OCI-LY3 (cell line): Measurements from ENCODE around the gene OCIAD1.

Experiments used
- H2AFZ ChIP-seq: fragments of 200-600, 300-600 bp; shearing (Covaris generic); 2 replicates; pipeline ENCODE4 v1.6.0; 2014; ENCODE audit warnings: antibody characterized with exemption, low read depth, low read length
- H3K27ac ChIP-seq: fragments of 200-600, 300-600 bp; sonication (generic); 2 replicates; pipeline ENCODE4 v1.5.1; 2014; ENCODE audit warnings: mild to moderate bottlenecking, low read length, moderate library complexity, mixed read lengths
- H3K27me3 ChIP-seq: fragments of 200-600, 300-600 bp; sonication (generic); 2 replicates; pipeline ENCODE4 v1.6.1; 2014; ENCODE audit warnings: low read depth, low read length, mixed read lengths
- H3K36me3 ChIP-seq: fragments of 200-600, 300-600 bp; sonication (generic); replicated peaks from 2 replicates; pipeline ENCODE3; 2014; ENCODE audit warnings: low read depth, low read length, mixed read lengths
- H3K4me1 ChIP-seq: fragments of 300-600, 200-600 bp; sonication (generic); 2 replicates; pipeline ENCODE4 v1.6.1; 2014; ENCODE audit warnings: low read length, mixed read lengths
- H3K4me2 ChIP-seq: fragments of 200-600, 300-600 bp; sonication (generic); 2 replicates; pipeline ENCODE4 v1.6.1; 2014; ENCODE audit warnings: low read length, mixed read lengths
- H3K4me3 ChIP-seq: fragments of 300-600, 200-600 bp; sonication (generic); 2 replicates; pipeline ENCODE4 v1.5.1; 2014; ENCODE audit warnings: antibody characterized with exemption, mild to moderate bottlenecking, low read length, moderate library complexity
- H3K79me2 ChIP-seq: fragments of 300-600, 200-600 bp; shearing (Covaris generic); 2 replicates; pipeline ENCODE4 v1.6.1; 2014; ENCODE audit warnings: mild to moderate bottlenecking, low read length, mixed read lengths
- H3K9ac ChIP-seq: fragments of 300-600, 200-600 bp; shearing (Covaris generic); 2 replicates; pipeline ENCODE4 v1.6.0; 2014; ENCODE audit warnings: mild to moderate bottlenecking, low read length, moderate library complexity
- H3K9me3 ChIP-seq: fragments of 200-600, 300-600 bp; shearing (Covaris generic); 2 replicates; pipeline ENCODE4 v1.6.1; 2014; ENCODE audit warnings: low read length, mixed read lengths; ENCODE audit not compliant: insufficient read depth
- H4K20me1 ChIP-seq: fragments of 200-600, 300-600 bp; sonication (generic); 2 replicates; pipeline ENCODE4 v1.6.1; 2016; ENCODE audit warnings: low read length, mixed read lengths; ENCODE audit not compliant: insufficient read depth
- EZH2phosphoT487 ChIP-seq: fragments of 200-600 bp; shearing (Covaris generic); IDR thresholded peaks from 2 replicates; pipeline ENCODE4 v1.6.1; 2018; ENCODE audit warnings: antibody characterized with exemption, mixed run types, low read depth
- TF ChIP-seq, protein P1 (sequence below): fragments of 200-600, 300-600 bp; sonication (generic); IDR thresholded peaks from 2 replicates; pipeline ENCODE4 v1.5.1; 2014; ENCODE audit warnings: antibody characterized with exemption, low read length, low read depth

The OCIAD1 gene

DNA sequence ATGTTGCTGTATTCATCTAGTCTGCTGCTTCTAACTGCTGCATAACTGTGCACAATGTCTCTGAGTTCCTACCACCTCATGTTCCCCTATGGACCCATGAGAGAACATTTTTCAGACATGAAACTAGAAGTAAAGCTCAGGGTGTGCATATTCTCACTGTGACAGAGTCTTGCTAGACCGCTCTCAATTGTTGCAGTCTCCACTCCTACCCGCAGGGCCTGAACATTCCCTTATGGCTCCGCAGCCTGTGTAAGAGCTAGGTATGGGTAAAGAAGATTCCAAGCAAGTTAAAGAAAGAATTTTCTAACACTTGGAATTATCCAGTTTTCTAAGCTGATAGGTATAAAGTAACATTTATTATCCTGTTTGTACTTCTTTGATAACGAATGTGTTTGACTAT lies 70.3 kb downstream of the OCIAD1 start:
- no peak for TF ChIP-seq EZH2phosphoT487
- TF ChIP-seq, protein P1, sequence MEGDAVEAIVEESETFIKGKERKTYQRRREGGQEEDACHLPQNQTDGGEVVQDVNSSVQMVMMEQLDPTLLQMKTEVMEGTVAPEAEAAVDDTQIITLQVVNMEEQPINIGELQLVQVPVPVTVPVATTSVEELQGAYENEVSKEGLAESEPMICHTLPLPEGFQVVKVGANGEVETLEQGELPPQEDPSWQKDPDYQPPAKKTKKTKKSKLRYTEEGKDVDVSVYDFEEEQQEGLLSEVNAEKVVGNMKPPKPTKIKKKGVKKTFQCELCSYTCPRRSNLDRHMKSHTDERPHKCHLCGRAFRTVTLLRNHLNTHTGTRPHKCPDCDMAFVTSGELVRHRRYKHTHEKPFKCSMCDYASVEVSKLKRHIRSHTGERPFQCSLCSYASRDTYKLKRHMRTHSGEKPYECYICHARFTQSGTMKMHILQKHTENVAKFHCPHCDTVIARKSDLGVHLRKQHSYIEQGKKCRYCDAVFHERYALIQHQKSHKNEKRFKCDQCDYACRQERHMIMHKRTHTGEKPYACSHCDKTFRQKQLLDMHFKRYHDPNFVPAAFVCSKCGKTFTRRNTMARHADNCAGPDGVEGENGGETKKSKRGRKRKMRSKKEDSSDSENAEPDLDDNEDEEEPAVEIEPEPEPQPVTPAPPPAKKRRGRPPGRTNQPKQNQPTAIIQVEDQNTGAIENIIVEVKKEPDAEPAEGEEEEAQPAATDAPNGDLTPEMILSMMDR: no peak
- no peak overlapping the region for H3K27ac ChIP-seq
- H3K4me3 ChIP-seq: no peak overlapping the region
- H3K36me3 ChIP-seq: peaks cover 17% of the 10 kb centered on the region
- no peaks in the 10 kb centered on the region for H3K9me3 ChIP-seq
- no peaks in the 10 kb centered on the region for H4K20me1 ChIP-seq
- no peak overlapping the region for H3K4me2 ChIP-seq
- no peak overlapping the region for H2AFZ ChIP-seq
- peaks cover 7% of the 10 kb centered on the region for H3K4me1 ChIP-seq
- no peak overlapping the region for H3K9ac ChIP-seq
- no peaks in the 10 kb centered on the region for H3K27me3 ChIP-seq
- peaks cover 9% of the 10 kb centered on the region for H3K79me2 ChIP-seq

DNA sequence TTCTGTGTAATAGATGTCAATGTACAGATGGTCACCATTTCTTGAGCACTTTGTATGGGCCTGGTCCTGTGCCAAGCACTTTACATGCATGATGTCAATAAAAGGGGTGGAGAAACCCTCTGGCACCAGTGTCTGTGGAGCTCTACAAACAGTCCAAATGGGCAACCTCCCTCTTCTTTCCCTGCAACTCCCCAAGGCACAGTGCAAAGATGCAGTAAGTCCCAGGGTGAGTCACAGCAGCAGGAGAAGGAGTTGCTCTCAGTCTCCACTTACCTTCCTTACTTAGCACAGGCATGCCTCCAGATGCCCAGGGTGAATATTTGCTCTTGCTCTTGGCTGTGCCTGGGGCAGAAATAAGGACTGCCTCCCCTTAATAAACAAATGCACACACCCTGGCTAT lies 71.4 kb downstream of the OCIAD1 start:
- TF ChIP-seq, protein P1: no peak
- TF ChIP-seq EZH2phosphoT487: no peak
- no peaks in the 10 kb centered on the region for H4K20me1 ChIP-seq
- no peak overlapping the region for H2AFZ ChIP-seq
- no peak overlapping the region for H3K9ac ChIP-seq
- H3K4me1 ChIP-seq: peaks cover 10% of the 10 kb centered on the region
- H3K79me2 ChIP-seq: peaks cover 12% of the 10 kb centered on the region
- H3K4me3 ChIP-seq: no peak overlapping the region
- H3K4me2 ChIP-seq: no peak overlapping the region
- peaks cover 17% of the 10 kb centered on the region for H3K36me3 ChIP-seq
- no peaks in the 10 kb centered on the region for H3K9me3 ChIP-seq
- no peaks in the 10 kb centered on the region for H3K27me3 ChIP-seq
- no peak overlapping the region for H3K27ac ChIP-seq

DNA sequence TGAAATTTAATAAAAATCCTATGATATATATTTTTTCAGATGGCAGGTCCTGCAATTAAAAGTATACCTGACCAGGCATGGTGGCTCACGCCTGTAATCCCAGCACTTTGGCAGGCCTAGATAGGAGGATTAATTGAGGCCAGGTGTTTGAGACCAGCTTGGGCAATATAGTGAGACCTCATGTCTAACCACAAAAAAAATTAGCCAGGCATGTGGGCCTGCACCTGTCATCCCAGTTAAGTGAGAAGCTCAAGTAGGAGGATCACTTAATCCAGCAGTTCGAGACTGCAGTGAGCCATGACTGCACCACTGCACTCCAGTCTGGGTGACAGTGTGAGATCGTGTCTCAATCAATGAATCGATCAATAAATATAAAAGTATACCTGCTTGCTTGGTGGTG lies 73.2 kb downstream of the OCIAD1 start:
- Histone ChIP-seq H2AFZ (no peak overlapping the region), H3K27me3 (no peaks in the 10 kb centered on the region), H3K27ac (no peak overlapping the region), H3K79me2 (peaks cover 12% of the 10 kb centered on the region), H3K9ac (no peak overlapping the region), H3K4me3 (no peak overlapping the region), H4K20me1 (no peaks in the 10 kb centered on the region), H3K36me3 (peaks cover 17% of the 10 kb centered on the region), H3K4me1 (peaks cover 10% of the 10 kb centered on the region), H3K4me2 (no peak overlapping the region), H3K9me3 (no peaks in the 10 kb centered on the region)
- no peak for TF ChIP-seq EZH2phosphoT487

DNA sequence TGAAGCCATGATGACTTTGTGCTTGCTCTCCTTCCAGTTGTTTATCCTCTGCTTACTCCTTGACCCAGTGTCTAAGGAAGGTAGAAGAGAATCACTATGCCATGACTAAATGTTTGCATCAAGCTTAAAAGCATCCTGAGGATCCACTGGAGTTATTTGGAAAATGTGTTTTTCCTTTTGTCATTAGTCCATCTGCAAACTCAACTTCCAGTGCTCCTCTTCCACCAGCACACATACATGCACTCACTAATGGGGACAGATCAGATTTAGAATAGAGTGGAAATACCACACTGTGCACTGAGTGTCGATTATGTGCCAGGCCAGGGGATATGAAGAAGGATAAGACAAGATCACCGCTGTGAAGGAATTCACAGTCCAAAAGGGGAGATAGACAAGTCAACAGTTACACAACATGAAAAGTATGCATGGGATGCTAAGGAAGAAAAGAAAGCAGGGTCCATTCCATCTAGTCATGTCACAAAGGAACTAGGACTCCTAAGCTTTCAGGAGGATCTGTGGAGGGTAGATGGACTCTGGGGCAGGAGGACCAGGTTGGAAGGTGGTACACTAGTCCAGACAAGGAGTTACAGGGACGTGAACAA lies 73.8 kb downstream of the OCIAD1 start:
- H3K79me2 ChIP-seq: peaks cover 12% of the 10 kb centered on the region
- no peak overlapping the region for H3K4me3 ChIP-seq
- H3K4me2 ChIP-seq: no peak overlapping the region
- peaks cover 16% of the 10 kb centered on the region for H3K36me3 ChIP-seq
- H3K27ac ChIP-seq: no peak overlapping the region
- H3K4me1 ChIP-seq: peaks cover 10% of the 10 kb centered on the region
- H4K20me1 ChIP-seq: no peaks in the 10 kb centered on the region
- H3K27me3 ChIP-seq: no peaks in the 10 kb centered on the region
- no peak for TF ChIP-seq EZH2phosphoT487
- TF ChIP-seq, protein P1: no peak
- H3K9ac ChIP-seq: no peak overlapping the region
- H2AFZ ChIP-seq: no peak overlapping the region
- H3K9me3 ChIP-seq: no peaks in the 10 kb centered on the region
